Measurements from ENCODE around the gene SMARCD3.

Gene SMARCD3

DNA sequence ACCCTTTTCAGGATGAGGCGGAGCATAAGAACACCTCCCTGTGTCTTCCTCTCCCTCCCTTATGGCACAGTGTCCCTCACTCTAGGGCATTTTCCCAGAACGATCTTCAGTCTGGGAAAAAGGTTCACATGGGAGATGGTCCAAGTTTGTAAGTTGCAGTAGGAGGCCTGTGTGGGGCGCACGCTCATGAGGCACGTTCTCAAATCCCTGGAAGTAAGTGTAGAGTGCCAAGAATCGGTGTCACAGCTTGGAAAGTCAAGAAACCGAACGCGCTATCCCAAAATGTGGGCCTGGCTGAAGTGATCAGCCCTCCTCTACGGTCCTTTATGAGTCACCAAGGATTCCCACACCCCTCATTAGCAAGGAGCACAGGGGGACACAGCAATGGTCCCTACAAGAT, 23.9 kb upstream of the SMARCD3 start:
- DNase-seq, result no peak

DNA sequence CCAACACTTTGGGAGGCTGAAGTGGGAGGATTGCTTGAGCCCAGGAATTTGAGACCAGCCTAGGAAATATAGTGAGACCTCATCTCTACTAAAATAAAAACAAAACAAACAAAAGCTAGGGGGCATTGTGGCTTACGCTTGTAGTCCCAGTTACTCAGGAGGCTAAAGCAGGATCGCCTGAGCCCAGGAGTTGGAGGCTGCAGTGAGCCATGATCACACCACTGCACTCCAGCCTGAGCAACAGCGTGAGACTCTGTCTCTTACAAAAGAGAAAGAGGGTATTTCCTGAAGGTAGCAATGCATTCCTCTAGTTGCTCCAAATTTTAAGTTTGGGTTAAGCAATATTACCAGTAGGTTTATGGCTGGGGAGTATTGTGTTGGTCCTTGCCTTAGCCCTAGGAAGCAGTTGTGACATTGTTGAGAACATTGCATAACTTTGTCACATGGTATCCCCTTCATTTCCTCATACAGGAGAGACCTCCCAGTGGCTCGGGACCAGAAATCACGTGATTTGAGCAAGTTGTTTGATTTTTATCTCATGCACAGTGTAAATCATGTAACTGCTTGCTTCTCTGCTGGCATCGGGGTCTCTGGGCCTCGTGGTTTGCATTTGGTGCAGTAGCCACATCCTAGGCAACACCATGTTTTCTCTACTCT, 23.3 kb upstream of the SMARCD3 start:
- peak in 1 of 5 experiments; percentile 59 for DNase-seq

DNA sequence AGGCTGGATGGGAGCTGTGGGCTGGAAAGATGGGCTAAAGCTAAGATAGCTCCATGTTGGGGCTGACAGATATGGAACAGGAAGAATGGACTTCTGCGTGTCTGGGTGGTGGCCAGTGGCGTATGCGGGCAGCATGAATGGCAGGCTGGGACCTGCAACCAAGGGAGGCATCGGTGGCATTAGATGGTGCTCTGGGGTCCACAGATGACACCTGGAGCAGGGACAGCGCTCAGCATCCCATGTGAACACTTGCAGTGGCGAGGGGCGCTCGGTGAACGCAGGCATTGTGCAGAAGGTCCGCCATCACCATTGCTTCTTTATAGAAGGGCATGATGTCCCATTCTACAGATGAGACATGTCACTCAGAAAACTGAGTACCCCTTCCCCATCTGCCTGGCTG, 21.0 kb upstream of the SMARCD3 start:
- DNase-seq, result no peak

DNA sequence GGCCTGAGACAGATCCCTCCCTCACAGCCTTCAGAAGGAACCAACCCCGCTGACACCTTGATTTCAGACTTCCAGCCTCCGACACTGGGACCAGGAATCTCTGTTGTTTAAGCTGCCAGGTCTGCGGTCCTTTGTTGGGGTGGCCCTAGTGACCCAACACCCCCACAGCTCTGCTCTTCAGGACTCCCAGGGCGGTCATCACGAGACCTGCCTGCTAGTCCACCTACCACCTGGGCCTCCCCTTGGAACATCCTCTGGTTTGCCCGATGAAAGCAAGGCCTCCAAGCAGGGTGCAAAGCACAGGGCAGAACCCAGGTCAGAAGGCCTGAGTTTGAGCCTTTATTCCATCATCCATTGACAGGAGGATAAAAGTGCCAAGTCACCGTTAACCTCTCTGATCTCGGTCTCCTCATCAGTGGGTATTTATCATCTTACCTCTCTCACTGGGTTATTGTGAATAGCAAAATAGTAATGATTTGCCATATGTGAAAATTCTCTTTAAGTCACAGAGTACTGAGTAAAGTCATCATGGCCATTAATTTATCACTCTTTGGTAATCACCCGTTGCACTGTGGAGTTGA, 16.9 kb upstream of the SMARCD3 start:
- no peak for DNase-seq

DNA sequence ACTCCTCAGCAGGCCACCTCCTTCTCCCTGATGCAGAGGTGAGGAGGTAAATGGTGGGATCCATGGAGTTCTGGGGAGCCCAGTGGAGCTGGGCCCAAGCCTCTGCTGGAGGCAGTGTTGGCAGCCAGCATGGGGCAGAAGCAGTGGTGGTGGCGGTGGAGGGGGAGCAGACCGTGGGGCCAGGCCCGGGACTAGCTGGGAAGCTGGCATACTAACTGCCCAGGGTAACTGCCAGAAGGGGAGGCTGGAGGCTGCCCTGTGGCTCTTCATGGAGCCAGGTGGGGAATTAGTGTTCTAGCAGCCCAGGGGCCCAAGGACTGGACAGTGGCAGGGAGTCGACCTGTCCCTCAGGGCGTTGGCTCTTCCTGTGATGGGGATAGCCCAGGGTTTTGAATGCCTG, 16.1 kb upstream of the SMARCD3 start:
- DNase-seq, result no peak

DNA sequence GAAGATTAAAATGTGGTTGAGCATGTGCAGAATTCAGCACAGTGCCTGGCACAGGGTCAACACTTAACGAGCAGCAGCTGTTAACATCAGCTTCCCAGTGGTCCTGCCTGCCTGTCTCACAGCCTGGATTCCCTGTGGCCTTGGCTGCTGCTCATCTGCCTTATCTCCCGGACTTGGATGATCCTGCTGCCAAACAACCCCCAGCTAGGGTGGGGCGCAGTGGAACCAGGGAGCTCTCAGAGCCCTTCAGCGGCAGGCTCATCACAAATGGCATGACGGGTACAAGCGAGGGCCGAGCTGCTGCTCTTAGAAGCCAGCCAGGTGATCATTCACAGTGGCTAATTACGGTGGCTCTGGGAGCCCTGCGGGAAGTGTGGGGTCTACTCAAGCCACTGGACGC, 13.0 kb upstream of the SMARCD3 start:
- DNase-seq, result no peak

DNA sequence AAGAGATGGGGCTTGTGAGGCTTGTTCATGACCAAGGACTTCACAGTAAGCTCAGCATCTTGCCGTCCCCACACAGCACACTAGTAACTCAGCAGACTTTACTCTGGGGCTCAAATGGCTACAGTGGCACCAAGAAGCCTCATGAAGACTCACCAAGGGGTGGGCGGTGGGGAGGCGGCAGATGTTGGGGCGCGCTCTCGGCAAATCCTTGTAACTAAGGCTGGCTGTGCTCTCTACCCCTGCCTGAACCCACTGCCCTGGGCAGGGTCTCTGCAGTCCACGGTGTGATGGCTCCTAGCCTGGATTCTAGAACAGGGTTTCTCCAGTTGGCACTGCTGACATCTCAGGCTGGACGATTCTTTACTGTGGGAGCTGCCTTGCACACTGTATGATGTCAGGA, 12.4 kb upstream of the SMARCD3 start:
- no peak for DNase-seq

DNA sequence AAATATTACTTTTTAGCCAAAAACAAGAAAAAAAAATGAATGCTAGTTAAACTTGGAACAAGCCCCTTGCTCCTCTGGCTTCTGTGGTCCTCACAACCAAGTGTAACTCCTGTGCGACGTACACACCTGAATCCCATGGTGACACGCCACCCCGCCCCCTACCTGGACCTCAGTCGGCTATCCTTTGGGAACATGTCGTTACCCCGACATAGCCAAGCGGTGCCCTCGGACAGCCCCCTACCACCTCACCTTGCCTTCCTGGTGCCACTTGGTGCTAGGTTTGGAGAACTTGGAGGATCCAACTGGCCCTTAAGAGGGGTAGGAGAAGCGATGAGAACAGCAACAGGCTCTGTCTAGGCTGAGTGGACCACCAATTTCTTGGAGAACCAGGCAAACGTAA, 12.0 kb upstream of the SMARCD3 start:
- no peak for DNase-seq

DNA sequence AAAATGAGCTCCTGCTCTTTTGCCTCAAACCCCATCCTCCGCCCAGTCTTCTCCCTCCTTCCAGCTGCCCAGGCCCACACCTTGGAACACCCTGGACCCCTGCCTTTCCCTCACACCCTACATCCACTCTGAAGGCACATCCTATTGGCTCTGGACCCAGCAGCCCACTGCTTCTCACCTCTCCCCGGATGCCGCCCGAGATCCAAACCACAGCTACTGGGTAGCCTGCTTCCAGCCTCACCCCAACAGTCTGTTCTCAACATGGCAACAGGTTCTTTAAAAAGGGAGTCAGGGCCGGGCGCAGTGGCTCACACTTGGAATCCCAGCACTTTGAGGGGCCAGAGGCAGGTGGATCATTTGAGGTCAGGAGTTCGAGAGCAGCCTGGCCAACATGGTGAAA, 9.5 kb upstream of the SMARCD3 start:
- DNase-seq, result no peak

DNA sequence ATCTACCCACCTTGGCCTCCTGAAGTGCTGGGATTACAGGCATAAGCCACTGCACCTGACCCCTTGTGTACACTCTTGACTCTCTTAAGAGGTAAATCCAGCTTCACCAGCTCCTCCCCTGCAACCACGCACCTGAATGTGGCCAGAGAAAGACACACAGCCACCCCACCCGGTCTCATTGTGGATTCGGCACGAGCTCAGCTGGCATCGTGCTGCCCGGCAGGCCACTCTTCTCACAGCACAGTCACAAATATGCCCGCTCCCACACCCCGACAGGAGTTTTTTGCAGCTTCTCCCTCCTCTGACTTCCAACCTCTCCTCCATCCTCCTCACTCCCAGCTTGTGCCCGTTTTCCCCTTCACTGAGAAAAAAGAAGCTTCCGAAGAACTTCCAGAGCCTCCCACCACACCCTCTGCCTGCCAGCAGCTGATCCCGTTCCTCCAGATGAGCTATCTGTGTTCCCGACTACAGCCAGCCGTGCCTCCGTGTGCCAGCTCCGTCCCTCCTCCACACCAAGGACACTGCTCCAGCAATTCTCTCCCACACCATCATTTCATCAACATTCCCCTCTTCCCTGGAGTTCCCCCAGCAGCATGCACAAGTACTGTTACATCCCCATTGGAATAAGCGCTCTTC, 8.0 kb upstream of the SMARCD3 start:
- no peak for DNase-seq

DNA sequence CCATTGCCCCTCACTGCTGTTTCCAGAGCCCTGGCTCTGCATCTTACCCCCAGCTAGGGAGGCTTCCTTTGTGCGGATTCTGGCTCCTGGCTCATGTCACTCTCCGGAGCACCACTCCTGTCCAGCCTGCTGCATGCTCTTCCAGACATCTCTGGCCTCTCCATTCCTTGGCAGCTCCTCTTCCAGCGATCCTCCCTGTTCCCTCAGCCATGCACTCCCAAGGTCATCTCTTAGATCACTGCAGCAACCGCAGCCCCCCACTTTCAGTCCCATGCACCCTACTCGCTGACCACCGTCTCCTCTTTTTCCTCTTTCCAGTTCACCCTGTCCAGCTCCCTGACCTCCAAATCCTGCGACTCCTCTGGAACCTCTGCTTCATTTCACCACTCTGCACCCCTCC, 6.9 kb upstream of the SMARCD3 start:
- DNase-seq, result no peak

DNA sequence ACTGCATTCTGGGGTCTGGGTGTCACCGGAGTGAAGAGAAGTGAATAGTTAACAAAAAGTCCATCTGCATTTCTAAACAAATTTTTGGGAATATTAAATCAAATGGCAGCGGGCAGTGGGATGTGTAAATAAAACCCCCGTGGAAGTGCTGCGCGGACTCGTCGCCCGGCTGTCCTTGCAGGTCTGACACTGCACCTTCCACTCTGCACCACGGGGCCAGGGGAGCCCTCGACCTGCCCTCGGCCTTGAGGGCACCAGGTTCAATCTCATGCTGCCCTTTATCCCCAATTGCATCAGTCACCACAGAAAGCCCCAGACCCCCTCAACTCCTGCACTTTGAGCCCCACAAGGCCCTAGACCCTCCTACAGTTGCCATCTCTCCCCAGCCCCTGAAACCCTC, 6.4 kb upstream of the SMARCD3 start:
- DNase-seq, result no peak

DNA sequence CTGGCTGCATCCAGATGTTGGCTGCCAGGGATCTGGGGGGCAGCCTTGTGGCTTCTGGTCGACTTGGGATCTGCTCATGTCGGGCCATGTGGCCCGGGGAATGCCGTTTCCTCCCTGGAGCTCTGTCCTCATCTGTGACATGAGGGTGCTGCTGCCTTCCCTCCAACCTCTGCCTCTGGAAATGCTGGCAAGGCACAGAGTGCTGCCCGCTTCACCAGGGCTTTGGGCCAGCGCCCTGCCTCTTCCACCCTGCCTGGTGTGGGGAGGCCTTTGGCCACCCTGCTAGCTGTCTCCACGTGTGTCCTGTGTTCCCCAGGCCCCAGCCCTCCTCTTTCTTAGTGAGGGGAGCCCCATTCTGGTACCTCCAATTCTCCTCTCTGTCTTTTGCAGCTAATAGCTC, 5.8 kb upstream of the SMARCD3 start:
- DNase-seq, result no peak

DNA sequence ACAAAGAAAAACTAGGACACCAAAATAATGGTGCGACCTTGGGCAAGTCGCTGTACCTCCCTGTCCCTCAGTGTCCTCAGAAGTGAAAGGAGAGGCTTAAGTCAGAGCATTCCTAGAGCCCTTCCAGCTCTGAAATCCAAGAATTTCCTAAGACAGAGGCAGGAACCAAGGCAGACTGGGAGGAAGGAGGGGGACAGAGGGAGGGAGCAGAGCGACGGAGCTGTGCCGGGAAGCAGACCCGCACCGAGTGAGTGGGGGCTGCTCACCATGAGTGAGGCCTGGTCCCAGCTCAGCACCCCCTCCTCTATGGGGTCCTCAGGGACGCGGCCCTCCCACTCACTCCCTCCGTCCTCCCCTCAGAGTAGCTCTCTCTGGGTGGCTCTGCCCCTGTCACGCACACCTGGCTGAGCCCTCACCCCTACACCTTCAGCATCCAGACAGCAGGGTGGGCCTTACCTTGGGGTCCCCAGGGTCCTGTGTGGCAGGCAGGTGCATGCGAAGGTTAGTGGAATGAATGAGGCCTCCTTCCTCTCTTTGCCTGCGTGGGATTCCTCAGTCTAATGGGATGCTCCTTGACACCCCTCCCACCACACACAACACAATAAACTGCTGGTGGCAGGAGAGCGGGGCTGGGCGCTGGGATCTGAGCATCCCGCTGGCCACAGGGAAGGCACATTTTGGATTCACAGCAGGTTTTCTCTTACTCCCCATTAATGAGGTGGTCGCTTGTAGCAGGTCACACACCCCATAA, 4.6 kb upstream of the SMARCD3 start:
- no peak for DNase-seq

DNA sequence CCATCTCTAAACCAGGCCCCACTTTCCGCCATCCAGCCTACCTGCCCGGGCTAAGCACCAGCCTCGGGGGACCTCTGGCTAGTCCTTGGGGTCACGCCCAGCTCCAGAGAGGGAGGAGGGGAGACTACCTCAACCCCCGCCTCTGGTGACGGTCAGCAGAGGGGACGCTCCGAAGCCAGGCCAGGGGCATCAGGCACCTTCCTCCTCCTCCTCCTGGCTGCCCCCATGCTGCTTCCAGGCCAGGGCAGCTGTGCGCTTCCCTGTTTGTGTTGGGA, 4.0 kb upstream of the SMARCD3 start:
- DNase-seq, result no peak

DNA sequence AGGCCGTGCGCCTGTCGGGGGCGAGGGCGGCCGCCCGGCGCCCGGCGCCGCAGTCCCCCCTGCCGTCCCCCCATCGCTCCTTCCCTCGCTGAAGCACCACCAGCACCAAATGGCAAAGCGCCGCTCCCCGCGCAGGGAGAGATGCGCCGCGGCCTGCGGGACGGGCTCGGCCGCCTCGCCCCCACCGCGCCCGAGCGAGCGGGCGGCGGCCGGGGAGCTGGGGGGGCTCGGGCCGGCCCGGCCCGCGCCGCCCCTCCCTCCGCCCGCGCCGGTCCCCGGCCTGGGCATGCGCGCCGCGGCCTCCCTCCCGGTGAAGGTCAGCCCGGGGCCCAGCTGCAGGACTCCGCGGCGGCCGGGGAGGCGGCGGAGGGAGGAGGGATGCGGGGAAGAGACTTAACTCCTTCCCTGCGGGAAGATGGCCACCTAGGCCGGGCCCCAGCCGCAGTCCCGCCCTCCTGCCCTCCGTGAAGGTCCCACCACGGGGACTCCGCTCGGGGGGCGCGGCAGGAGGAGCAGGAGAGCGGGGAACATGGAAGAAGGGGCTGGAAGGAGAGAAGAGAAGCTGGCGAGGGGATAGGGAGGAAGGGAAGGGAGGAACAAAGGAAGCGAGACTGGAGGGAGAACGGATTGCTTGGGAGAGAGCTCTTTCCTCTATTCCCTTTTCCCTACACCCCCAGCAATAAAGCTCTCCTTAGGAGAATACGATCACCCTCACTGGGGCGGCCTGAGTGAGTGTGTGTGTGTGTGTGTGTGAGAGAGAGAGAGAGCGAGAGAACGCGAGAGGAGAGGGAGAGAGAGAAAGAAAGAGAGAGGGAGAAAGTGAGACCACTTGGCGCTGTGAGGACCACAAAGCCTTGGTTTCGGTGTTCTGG, 3.4 kb upstream of the SMARCD3 start:
- no peak for DNase-seq

DNA sequence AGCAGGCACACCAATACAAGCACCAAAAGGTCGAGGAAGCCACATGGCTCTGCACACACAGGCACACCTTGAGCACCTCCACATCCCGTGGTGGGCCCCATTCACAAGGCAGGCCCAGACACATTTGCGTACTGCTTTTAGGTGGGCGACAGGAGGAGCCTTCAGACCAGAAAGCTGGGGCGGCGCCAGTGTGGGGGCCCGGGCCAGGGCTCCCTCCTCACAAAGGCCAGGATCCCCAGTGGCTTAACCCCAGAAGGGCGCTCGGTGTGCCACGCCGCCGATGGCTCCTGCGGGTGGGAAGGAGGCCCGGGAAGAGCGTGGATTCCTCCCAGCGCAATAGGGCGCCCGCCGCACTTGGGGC, 2.8 kb upstream of the SMARCD3 start:
- no peak for DNase-seq

DNA sequence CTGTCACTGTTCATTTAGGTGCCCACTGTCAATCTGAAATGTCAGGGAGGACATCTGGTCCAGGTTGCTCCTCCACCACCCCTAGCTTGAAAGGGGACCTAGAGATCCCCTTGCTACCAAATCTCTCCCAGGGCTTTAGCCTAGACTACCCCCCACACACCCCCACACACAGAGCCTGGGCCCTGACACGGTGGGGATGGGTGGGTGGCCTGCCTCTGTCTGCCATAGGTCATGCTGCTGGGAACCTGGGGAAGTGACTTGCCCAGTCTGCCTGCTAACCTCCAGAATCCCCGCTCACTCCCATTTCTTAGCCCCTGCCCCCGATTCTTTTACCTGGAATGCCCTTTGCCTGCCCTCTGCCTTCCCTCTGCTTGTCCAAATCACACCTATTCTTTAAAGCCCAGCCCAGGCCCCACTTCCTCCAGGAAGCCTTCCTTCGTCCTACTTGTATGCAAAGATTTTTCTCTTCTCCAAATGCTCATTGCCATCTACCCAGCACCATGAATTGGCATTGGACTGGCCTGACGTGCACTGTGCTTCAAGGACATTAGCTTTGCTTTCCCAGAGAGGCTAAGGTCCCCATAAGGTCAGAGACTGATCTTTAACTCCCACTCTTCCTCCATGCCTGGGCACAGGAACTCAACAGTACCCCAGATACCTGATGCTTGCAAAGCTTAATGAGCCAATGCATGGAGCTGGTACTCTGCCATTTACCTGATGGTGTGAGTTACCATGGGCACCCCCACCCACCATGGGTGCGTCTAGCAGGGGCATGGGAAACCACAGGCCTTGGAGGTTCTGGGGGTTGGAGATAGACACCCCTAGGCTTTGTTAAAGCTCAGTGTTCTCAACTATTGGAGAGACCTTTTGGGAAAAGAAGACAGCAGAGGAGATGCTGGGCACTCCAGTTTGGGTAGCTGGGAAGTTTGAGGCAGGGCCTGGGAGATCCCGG, 2.0 kb upstream of the SMARCD3 start:
- no peak for DNase-seq

DNA sequence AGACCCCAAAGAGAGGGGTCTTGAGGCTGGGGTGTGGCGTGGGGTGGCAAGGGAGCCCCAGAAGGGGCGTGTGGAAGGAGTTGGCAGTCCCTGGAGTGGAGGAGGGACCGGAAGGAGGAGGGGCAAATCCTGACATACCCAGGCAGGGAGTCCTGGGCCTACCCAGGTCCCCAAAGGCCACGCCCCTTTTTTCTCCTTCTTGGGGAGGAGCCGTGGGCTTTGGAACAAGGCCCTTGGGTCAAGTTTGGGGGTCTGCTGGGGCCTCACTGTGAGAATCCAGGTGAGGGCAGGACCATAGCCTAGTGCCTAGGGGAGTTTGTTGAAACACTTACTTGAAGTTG, 1.2 kb upstream of the SMARCD3 start:
- no peak for DNase-seq

DNA sequence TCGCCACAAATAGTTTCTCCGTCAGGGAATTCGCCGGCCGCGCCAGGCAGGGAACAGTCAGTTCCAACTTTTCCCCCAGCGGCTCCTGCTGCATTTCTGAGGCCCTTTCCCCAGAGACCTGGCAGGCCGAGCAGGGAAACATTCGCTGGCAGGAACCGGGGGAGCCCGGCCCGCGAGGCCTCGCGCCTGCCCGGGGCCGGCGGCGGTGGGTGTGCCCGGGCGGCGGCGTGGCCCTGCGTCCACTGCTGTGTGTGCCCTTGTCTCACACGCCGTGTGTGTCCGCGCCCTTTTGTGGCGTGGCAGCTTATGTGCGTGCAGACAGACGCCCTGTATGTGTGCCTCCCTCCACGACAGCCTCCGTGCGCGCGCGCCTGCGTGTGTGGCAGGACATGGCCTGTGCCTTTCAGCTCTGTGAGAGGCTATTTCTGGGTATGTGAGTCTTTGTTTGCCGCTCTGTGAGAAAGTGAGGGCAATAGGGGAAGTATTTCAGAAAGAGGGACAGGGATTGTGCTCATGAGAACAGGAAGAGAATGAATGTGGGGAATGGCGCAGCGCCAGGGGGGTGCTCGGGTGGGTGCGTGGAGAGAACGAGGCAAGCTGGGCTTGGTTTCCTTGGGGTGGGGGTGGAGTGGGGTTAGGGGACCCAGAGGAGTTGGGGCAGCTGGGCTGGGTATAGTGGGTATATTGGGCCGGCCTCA, 689 bp upstream of the SMARCD3 start:
- peak in 1 of 5 experiments; percentile 44 for DNase-seq

DNA sequence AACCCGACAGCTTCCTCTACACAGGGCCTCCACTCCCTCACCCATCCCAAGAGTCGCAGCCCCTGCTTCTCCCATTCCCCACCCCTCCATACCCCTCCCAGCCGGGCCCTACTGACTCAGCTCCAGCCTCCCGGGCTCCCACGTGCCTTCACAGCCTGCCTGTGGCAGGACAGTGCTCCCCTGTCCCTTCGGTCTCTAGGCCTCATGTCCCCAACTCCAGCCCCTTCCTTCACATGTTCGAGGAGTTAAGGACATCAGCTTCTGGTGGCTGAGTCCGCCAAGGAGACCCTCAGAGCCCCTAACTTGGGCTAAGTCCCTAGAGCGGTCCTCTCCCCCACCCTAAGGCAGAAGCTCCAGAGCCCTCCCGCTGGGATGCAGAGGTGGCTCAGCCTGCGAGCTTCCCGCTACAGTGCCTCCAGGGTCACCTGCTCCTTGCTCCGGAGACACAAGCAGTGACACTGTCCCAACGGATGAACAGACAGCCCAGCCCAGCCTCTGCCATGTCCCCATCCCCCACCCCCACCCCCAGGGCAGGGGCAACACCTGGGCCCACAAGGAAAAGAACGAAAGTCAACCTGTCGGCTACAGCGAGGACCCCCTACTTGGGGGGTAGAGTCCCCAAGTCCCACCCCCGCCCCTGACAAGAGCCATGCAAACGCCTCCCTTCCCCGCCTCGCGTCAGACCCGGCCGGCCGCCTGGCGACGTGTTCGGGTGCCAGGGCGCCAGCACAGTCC, 716 bp downstream of the SMARCD3 start:
- DNase-seq, result no peak
